NCI-H69 (cell line): ENCODE measurements around the gene USP46.

ENCODE experiments used
- DNase-seq: peaks from one replicate; lab custom pipeline; 2025; lab: John Stamatoyannopoulos, UW

Gene USP46

DNA sequence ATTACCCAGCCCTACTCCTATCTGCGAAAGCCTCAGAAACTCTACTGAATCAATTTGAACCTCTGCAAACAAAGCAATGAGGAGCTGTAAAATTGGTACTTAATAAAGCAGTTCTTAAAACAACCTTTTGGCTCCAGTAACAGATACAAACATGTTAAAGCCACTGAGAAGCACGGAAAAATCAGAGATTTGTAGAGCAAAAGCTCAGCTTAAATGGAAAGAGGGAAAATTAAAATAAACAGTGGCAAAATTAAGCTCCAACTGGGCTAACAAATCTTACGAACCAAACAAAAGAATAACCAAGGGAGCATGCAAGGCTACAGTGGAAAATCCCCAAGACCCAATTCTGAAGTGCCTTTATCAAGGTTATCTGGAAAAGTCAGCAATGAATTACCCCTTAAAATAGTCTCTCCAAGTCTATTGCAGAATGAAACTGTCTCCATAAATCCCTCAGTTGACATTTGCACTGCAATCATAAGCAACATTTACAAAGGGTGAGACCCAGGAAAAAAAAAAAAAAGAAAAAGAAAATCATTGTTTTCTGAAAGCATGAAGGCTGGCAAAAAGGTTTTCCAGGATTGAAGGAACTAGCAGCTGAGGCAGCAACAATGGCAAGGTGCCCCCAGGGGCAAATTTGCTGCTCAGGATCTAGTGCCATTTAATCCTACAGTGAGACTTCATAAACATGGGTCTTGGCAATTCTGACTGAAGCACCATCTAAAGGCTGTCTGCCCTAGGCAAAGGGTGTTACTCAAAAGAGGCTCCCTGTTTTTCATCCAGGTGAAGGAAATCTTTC lies 40.1 kb downstream of the USP46 start:
- peak; percentile 24 for DNase-seq

- DNase-seq = no peak
Observed at GRCh38 chr4:52617336-52618020, 41.6 kb downstream of the USP46 start.

- no peak for DNase-seq
Observed at GRCh38 chr4:52614241-52614640, 44.9 kb downstream of the USP46 start.

DNA sequence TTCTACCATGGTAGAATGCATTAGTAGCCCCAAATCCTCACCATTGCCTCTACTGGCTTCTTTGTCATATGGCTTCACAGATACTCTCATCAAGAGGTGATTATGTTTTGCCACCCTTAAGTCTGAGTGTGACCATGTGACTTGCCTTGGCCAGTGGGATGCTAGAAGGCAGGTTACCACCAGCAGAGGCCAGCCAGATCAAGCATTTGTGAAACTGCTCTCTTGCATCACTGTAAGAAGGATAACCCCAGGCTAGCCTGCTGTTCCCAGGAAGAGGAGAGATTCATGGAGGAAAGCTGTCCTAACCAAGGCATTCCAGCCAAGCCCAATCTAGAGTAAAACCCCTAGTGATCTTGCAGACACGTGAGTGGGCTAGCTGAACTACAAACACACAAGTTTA lies 46.8 kb downstream of the USP46 start:
- DNase-seq = no peak

GRCh38 chr4:52611030-52611555 lies 48.0 kb downstream of the USP46 start:
- DNase-seq = no peak

- DNase-seq = no peak
Observed at GRCh38 chr4:52606726-52607125, 52.4 kb downstream of the USP46 start.

- DNase-seq = no peak
Observed at GRCh38 chr4:52606040-52606439, 53.1 kb downstream of the USP46 start.

DNA sequence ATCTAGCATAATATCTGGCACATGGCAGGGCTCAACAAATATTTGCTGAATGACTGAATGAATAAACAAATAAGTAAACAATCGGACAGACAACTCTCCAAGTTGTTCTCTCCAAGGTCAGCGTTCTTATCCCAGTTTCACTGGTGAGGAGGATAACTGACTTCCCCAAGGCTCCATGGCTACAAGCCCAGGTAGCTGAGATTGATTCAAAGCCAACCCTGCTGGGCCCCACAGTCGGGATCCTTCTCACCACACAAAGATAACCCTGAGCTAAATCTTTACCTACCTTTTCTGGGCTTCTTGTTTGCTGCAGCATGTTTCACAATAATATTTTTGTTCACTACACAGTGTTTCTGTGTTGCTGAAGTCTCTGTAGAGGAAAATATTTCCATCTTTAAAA lies 54.9 kb downstream of the USP46 start:
- DNase-seq = no peak

DNA sequence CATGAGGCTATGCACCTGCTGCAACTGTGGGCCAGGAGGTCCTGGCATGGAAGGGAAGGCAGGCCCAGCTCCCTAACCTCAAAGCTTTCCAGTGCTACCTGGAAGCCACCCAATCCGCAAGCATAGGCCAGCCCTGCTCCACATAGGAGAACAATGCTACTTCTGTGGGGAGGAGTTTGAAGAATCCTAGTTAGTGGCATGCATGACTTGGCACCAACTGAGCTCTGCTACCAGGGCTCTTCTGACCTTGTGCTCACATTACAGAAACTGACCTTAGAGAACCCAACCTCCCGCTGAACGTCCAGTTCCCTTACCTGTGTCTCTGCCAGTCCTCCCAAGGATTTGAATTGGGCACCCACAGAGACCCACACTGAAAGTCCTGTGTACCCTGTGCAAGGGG lies 58.8 kb downstream of the USP46 start:
- no peak for DNase-seq

- no peak for DNase-seq
Observed at GRCh38 chr4:52595001-52595400, 64.1 kb downstream of the USP46 start.

DNA sequence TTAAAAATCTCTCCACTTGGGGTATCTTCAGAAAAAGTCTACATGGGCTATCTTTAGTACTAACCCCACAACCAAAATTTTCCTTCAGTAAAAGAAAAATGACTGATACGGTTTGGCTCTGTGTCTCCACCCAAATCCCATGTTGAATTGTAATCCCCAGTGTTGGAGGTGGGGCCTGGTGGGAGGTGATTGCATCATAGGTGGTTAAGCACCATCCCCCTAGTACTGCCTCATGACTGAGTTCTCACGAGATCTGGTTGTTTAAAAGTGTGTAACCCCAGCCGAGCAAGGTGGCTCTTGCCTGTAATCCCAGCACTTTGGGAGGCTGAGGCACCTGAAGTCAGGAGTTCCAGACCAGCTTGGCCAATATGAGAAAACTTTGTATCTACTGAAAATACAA lies 66.8 kb downstream of the USP46 start:
- DNase-seq = no peak

DNA sequence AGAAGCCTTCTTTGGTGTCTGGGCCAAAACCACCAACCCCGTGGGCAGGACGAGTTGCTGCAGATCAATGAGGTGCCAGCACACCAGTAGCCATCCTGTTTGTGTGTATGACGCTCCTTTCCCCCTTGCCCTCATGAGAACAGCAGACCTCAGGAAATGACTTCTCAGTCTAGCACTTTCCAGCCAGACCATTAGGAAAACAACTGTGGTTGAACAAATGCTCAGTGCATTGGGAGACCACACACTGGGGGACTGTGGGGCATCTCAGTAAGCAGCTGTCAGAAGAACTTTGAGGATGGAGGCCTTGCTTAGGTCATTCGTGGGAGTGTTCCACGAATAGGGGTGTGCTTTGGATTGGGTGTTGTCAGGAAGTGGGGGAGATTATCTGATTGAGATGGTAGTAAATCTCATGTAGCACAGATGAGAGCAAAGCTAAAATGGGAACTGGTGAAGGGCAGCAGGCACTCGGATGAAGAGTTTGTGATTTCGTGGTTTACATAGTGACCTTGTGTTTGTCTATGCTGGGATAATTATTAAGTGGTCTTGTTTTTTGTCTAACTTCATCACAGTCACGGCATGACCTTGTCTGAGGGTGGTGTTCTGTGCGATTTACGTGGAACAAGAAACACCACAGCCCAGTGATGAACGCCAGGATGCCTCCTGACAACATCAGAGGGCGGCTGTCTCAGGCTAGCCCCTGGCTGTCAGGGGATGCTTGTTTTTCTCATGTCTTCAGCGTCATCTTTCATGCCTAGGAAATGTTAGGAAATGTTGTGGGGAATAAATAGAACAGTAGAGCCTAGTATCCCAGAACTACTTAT lies 70.1 kb downstream of the USP46 start:
- no peak for DNase-seq

- peak; percentile 13 for DNase-seq
Observed at GRCh38 chr4:52588097-52588496, 71.0 kb downstream of the USP46 start.

- DNase-seq = no peak
Observed at GRCh38 chr4:52586069-52586468, 73.0 kb downstream of the USP46 start.

- DNase-seq = no peak
Observed at GRCh38 chr4:52585379-52585778, 73.7 kb downstream of the USP46 start.

DNA sequence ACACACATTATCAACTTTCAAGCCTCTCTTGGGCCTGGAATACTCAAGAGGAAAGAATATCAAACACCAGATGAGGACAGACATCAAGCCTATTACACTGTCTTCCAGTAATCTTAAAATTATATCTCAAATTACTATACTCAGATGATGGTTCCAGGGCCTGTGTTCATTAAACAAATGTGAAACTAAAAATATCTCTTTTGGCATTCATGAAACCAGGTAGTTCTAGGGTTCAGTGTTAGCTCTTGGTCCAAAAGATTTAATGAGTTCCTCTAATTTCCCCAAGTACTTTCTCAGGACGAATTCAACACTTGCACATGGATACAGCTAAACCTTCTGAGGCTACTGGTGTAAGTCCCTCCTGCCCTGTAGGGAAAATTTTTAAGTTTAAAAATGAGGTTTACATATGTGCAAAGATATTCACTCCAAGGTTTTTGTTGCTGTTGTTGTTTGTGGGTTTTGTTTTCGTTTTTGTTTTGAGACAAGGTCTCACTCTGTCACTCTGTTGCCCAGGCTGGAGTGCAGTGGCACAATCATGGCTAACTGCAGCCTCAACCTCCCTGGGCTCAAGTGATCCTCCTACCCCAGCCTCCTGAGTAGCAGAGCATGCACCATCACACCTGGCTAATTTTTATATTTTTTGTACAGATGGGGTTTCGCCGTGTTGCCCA lies 79.4 kb downstream of the USP46 start:
- no peak for DNase-seq

DNA sequence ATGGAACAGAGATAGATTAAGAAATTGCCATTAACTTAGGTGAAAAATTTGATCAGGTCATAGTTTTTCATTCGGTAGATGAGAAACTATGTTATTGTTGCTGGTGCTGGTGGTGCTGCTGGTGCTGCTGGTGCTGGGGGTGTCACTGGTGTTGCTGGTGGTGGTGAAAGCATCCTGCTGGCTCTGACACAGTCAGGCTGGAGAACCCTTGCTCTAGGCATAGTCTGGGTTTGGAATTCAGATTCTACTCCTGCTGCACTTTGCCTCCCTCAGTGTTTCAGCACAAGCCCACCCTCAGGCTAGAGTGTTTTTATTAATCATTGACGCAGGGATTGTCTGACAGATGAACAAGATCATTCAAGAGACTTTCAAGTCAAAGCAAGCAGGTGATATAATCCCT lies 80.2 kb downstream of the USP46 start:
- no peak for DNase-seq

DNA sequence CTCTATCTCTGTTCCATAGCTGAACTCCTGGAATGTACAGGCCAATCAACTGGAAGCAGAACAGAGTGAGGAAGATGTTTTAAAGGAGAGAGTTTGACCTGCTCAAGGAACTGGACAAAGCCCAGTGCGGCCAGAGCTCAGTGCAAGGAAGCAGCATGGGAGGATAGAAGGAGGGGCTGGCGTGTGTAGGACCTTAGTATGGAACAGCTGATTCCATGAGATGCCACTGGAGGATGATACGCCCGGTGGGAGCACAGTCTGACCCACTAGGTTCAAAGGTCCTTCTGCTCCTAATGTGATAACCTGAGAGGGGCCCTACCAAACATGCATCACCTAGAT lies 81.5 kb downstream of the USP46 start:
- DNase-seq = no peak

- DNase-seq = no peak
Observed at GRCh38 chr4:52576961-52577623, 82.0 kb downstream of the USP46 start.

DNA sequence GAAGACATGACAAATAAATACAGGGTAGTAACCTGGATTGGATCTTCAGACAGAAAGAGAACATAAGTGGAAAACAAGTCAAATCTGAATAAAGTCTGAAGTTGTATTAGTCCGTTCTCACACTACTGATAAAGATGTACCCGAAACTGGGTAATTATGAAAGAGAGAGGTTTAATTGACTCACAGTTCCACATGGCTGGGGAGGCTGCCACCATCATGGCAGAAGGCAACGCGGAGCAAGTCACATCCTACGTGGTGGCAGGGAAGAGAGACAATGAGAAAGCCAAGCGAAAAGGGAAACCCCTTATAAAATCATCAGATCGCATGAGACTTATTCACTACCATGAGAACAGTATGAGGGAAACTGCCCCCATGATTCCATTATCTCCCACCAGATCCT lies 82.8 kb downstream of the USP46 start:
- no peak for DNase-seq

- DNase-seq = no peak
Observed at GRCh38 chr4:52575406-52575805, 83.7 kb downstream of the USP46 start.

DNA sequence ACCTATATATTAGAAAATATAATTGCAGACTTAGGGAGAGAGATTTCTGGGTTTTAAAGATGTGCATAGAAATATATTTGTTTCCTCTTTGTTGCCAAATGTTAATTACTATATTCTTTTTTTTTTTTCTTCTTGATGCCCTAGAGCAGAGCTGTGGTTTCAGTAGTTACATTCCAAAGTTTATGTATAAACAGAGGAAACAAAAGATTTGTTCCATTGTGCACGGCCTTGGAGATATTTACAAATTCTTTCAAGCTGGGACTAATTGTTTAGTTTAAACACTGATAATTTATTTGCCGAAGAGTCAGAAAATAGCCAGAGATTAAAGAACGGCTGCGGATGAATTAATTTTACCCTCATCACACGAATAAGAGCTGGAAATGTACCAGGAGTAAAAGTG lies 85.1 kb downstream of the USP46 start:
- peak; percentile 35 for DNase-seq
